Measurements from ENCODE around the gene ANO2.

GRCh38 chr12:5904969-5905368, 40.1 kb downstream of the ANO2 start:
- TF ChIP-seq RAD21 (IDR thresholded peaks at IDR 0.05) (no peak), YY1 (IDR thresholded peaks at IDR 0.05) (no peak), CTCF (IDR thresholded peaks at IDR 0.05; ENCODE audit: low read depth, low read length, missing input control) (no peak), GABPA (IDR thresholded peaks at IDR 0.05 in 1 of 2, conservative IDR thresholded peaks at IDR 0.05 in 1 of 2) (no peak), SP1 (IDR thresholded peaks at IDR 0.05) (no peak), REST (IDR thresholded peaks at IDR 0.05) (no peak), TAF1 (conservative IDR thresholded peaks at IDR 0.05) (no peak), JUND (IDR thresholded peaks at IDR 0.05) (no peak)
- TF ChIP-seq, protein P1, sequence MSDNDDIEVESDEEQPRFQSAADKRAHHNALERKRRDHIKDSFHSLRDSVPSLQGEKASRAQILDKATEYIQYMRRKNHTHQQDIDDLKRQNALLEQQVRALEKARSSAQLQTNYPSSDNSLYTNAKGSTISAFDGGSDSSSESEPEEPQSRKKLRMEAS (IDR thresholded peaks at IDR 0.05) = no peak
- TF ChIP-seq, protein P2, sequence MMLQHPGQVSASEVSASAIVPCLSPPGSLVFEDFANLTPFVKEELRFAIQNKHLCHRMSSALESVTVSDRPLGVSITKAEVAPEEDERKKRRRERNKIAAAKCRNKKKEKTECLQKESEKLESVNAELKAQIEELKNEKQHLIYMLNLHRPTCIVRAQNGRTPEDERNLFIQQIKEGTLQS (IDR thresholded peaks at IDR 0.05) = no peak

Measured in liver (tissue), 3 donors.